HG03520 (cell line): ENCODE data around the gene KCTD19.
"Not testable (repeated sequence)": the region's sequence is repeated elsewhere in the genome, so short reads cannot be mapped to it uniquely, and the experiment has no call there.

Experiments used
- ATAC-seq: cut with Tn5 transposase; IDR thresholded peaks from one replicate; pipeline ENCODE4 v1.9.1; 2021; ENCODE audit warnings: mild to moderate bottlenecking, moderate library complexity; ENCODE audit not compliant: unreplicated experiment

The KCTD19 gene

DNA sequence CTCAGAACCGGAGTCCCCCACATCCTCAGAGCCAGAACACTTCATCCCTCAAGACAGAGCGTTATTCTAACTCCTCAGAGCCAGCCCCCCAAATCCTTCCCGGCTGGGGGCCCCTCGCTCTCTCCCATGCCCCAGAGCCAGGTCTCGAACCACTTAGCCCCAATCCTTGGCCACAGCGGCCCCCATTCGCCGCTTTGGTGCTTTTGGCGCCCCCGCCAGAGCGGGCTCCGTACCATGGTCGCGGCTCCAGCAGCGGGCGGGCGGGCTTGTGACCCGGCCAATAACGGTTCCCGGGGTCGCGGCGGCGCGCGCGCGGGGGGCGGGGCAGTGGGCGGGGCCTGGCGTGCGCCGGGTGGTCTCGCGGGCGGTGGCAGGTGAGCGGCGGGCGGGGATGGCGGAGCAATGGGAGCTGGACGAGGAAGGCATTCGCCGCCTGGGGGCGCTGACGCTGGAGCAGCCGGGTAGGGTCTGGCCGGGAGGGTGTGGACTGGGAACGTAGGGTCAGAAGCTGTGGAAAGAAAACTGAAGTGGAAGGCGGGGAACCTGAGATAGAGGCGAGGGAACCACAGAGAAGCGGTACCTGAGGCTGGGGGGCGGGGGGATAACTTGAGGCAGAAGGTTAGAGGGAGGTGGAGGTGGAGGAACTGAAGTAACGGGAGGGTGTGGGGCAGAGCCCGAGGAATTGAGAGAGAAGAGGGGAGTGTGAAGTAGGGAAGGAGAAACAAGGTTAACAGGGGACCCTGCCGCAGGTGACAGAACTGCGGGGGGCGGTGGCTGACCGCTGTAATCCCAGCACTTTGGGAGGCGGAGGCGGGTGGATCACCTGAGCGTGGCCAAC is at the start of gene KCTD19, which contains the start of gene LRRC36:
TSS of gene KCTD19 (minus strand) at position 270 of the 838 bp plus-strand sequence. CDS start at position 236, 34 bp downstream.
TSS of gene LRRC36 (plus strand) at position 344 of the 838 bp plus-strand sequence. CDS start at position 392, 48 bp downstream.
- no peak for ATAC-seq

DNA sequence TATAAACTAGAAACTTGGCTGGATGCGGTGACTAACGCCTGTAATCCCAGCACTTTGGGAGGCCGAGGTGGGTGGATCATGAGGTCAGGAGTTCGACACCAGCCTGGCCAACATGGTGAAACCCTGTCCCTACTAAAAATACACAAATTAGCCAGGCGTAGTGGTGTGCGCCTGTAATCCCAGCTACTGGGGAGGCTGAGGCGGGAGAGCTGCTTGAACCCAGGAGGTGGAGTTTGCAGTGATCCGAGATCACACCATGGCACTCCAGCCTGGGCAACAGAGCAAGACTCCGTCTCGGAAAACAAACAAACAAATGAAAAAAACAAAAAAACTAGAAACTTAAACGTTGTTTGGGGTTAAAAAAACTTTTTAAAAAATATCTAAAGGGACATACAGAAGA is 49.5 kb upstream of the KCTD19 start:
- not testable (repeated sequence) for ATAC-seq

DNA sequence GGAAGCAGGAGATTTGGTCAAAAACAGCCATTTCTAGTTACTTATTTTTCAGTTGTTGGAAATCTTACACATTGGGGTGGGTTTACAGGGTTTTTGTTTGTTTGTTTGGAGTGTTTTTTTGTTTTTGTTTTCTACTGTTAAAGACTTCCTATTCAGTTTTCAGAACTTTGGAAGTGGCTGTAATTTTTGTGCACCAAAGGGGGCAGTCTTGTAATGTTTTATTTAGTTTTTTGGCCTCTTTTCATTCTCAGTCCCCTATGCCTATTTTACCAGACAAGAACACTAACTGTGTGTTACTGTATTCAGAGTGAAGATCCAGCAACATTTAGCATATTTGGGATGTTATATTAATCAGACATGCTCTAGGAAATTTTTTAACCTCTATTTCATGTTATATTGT is 46.1 kb upstream of the KCTD19 start:
- ATAC-seq: no peak

DNA sequence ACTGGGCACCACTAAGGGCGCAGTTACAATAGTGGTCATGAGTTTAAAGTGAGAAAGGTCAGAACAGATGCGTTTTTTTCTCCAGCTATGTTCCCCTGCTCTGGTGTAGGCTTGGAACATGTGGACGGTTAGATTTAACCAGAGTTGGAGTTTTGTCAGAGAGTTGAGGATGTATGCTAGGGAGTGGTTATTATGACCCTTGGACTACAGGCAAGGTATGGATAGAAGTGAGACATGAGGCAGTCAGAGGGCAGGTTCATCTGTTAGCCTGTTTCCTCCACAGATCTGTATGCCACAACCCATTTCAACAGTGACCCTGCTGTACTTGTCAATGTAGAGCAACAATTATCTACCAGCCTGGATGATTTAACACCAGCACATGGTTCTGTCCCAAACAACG is 44.1 kb upstream of the KCTD19 start:
- no peak for ATAC-seq

DNA sequence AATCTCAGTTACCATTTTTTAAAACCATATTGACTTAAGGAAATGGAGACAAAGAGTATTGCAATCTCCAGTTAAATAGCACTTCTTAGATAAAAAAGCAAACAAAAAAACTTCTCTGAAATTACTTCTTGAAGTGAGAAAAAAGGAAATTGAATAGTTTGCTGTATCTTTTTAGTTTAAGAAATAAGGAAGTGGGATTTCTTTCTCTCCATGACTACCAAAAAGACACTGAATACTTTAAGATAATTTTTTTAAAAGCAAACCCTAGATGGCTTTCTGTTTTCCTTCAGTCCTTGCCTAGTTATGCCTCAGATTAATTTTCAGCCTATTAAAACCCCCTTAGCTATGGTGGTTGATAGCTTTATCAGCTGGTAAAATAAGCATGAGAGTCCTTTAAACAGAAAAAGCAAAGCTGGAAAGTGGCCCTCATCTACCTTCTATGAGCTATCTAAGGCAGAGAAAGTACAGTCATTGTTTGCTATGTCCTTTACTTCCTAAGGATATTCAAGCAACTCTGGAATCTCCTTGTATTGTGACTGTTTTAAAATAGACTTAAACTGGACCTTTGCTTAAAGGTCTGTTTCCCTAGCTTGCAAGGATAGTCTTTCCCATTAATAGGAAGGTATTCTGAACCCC is 38.2 kb upstream of the KCTD19 start:
- no peak for ATAC-seq

DNA sequence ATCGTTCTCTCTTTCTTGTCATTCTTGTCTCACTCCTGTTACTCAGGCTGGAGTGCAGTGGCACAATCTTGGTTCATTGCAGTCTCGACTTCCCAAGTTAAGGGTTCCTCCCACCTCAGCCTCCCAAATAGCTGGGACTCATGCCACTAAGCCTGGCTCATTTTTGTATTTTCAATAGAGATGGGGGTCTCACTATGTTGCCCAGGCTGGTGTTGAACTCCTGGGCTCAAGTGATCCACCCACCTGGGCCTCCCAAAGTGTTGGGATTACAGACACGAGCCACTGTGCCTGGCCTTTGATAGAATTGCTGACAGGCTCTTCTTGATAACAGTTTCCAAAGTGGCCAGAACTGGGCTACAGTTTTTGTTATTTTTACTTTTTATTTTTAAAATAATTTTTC is 34.5 kb upstream of the KCTD19 start:
- no peak for ATAC-seq

DNA sequence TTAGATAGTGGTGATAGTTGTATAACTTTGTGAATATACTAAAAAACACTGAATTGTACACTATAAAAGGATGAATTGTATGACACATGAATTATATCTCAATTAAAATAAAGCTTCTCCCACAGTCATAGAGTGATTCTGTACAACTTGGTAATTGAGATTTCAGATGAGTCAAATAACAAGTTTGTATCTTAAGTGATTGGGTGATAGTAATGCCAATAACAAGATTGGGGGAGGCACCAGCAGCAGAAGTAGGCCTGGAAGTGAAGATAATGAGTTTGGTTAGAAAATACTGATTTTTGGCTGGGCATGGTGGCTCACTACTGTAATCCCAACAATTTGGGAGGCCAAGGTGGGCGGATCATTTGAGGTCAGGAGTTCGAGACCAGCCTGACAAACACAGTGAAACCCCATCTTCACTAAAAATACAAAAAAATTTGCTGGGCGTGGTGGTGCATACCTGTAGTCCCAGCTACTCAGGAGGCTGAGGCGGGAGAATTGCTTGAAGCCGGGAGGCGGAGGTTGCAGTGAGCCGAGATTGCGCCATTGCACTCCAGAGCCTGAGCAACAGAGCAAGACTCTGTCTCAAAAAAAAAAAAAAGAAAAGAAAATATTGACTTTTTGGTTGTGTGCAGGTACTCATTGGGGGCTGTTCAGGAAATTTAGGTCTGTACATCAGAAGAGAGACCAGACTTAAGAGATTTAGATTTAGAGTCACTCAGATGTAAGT is 33.2 kb upstream of the KCTD19 start:
- not testable (repeated sequence) for ATAC-seq

DNA sequence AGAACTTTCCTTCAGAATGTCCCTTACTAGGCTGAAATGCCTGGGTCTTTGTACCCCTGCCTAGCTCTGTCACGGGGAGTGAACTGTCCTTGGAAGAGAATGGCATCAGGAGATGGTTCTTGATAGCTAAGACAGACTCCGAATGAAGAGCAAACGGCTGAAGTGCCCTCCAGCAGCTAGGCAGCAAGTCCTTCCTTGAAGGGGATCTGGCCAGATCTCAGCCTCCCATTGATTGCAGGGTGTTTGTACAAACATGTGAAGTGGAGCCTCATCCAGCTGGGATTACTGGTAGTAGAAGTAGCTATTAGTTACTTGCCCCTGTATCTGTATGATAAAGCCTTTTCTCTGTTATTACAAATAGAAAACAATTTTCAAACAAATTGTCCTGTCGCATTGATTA is 31.0 kb upstream of the KCTD19 start:
- ATAC-seq: no peak

DNA sequence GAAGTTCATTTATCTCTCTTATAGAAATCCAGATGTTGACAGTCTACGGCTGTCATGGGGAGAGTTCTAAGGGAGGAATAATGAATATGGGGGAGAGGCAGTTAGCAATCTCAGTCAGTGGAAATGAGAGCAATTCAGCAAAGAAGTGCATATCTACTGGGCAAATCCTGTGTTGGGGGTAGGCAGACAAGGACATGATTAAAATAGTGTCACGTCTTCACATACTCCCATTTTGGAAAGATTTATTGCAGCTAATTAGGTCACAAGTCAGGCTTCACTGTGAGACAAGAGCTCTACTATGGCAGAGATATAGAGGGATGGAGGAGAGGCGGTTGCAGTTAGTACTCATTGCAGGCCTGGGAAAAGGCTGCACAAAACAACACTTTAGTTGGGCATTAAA is 29.9 kb upstream of the KCTD19 start:
- no peak for ATAC-seq

DNA sequence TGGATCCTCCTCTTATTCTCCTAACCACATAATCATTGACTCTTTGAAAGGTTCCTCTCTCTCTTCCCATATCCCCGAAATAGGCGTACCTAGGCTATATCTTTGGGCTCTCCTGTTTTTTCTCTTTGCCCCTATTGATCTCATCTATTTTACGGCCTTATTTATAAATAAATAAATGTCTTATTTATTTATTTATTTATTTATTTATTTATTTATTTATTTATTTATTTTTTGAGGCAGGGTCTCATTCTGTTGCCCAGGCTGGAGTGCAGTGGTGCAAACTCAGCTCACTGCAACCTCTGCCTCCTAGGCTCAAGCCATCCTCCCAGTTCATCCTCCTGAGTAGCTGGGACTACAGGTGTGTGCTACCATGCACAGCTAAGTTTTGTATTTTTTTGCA is 25.9 kb upstream of the KCTD19 start:
- ATAC-seq: not testable (repeated sequence)

DNA sequence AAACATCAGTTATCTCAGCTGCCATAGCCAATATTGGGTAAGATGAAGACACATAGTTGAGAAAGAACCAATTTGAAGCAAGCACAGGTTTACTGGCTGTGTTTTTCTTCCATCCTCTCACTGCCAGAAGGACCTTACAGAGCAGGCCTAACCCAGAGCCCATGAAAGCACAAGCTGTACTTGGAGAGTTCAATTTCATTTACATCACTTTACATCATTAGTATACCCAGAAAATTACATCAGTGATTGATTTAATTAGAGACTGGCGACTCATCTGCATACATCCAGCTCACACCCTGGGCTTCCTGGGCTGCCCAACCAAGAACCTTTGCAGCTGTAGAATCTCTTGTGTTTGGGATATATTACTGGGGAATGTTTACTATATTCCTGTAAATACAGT is 23.8 kb upstream of the KCTD19 start:
- no peak for ATAC-seq

DNA sequence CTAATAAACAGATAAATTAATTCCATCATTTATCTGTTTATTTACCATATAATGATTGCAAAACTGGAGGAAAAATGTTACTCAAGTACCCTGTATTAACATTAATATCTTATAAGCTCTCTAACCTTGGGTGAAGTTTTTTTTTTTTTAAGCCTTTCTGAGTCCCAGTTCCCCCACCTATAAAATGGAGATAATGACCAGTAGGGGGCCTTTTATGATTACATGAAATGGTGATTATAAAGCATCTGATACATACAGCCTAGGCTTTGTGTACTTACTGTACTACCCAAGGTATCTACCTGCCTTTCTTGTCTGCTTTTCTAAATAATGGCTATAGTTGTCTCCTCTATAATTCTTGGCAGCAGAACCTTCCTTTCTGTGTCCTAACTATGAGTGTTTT is 22.6 kb upstream of the KCTD19 start:
- no peak for ATAC-seq

DNA sequence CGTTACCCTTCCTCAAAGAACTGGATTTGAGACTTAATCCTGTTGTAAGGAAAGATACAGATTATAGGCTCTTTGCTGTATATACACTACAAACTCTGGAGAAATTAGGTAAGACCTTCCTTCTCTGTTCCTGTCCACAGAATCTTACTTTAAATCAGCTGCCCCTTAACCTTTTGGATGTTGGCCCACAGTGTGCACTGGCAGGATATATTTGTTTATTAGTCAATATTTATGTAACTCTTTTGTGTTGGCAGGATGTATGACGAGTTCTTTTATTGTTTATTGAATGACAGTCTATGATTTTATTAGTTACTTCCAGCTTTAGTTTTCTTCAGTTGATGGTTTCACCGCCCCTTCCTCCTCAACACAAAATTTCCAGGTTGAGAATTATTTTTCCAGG is 19.8 kb upstream of the KCTD19 start:
- no peak for ATAC-seq

DNA sequence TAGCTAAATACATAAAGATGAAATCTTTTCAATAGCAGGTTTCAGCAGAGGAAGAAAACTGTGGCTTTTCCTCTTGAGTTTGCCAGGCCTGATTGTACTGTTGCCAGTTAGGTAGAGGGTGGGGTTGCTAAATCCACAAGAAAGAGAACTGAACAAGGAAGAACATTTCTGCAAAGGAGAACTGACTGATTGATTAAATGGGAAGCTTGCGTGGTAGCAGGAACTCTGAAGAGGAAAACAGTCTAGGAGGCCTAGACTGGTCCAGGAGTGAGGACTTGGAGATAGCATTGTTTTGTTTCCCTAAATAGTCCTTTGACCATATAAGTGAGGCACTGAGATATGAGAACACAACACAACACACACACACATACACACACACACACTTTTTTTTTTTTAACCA is 18.9 kb upstream of the KCTD19 start:
- no peak for ATAC-seq

DNA sequence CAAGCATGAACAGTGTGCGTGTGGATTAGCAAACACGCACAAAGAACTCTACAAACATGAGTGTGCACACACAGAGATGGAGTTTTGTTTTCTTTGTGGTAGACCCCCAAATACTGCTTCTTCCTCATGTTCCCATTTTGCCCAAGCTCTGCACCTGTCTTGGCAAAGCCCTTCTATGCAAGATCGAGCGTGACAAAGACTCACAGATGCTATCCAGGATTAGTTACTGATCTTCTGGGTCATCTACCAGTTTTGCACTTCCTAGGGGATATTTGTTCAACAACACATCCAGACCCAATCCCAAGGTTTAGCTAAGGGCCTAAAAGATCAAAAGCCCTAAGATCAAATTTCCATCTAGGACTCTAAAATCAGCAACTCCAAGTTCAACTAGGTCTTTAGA is 16.1 kb upstream of the KCTD19 start:
- no peak for ATAC-seq

DNA sequence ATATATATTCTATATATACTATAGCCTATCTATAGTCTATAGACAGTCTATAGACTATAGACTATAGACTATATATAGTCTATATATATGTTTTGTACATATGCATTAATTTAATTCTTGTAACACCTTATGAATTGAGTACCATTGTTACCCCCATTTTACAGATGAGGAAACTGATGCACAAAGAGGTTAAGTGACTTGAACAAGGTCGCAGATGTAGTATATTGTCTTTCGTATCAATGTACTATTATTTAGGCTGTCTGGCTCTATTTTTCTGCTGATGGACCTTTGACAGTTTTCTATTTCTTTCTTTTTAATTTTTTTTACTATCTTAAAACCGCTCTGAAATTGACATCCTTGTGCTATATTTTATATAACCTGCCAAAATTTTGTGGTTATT is 14.7 kb upstream of the KCTD19 start:
- ATAC-seq: no peak

DNA sequence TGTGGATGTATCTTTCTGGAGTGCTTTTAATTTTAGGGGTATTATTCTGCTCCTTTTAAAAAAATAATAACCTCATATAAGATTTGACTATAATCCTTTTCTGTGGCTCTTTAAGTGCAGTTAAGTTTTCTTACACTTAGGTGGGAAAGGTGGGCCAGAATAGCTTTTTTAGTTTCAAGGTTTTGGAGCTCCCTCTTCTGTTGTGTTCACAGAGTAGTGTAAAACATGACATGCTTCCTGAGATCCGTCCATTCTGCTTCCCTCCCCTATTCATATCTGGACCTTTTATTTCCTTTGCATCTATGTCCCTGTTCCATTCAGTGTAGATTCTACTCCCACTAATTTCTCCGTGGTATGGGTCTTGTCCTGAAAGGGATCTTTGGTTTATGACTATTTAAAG is 12.9 kb upstream of the KCTD19 start:
- ATAC-seq: no peak

DNA sequence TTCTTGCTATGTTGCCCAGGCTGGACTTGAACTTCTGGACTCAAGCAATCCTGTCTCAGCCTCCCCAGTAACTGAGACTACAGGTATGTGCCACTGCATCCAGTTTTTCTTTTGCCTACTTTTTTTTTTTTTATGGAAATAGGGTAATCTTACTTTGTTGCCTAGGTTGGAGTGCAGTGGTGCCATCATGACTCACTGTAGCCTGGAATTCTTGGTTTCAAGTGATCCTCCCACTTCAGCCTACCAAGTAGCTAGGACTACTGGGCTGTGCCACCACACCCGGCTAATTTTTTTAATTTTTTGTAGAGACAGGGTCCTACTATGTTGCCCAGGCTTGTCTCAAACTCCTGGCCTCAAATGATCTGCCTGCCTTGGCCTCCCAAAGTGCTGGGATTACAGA is 10.1 kb upstream of the KCTD19 start:
- no peak for ATAC-seq

DNA sequence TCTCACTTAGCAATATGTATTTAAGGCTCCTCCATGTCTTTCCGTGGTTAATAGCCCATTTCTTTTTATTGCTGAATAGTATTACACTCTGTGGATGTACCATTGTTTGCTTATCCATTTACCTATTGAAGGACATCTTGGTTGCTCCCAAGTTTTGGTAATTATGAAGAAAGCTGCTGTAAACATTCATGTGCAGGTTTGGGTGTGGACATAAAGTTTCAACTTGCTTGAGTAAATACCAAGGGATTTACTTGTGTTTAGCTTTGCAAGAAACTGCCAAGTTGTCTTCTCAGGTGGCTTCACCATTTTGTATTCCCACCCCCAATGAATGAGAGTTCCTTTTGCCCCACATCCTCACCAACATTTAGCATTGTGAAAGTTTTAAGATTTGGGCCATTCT is 9.6 kb upstream of the KCTD19 start:
- ATAC-seq: no peak

DNA sequence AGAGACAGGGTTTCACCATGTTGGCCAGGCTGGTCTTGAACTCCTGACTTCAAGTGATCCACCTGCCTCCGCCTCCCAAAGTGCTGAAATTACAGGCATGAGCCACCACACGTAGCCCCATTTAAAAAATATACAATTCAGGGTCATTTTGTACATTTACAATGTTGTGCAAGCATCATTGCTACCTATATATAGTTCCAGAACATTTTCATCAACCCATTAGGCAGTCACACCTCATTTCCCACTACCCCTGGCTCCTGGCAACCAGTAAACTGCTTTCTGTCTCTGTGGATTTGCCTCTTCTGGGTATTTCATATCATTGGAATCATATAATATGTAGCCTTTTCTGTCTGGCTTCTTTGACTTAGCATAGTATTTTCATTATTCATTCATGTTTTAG is 6.8 kb upstream of the KCTD19 start:
- no peak for ATAC-seq

DNA sequence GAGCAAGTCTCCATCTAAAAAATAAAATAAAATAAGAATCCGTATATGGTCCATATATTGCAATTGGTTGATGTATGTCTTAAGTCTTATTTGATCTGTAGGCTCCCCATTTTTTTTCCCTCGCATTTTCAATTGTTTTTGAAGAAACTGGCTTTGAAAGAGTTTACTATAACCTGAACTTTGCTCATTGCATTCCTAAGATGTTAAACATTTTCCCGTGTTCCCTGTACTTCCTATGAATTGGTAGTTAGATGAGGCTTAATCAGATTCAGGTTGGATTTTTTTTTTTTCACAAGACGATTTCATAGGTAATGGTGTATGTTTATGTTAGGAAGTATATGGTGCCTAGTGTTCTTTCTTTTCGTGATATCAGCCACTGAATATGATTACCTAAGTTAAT is 3.4 kb upstream of the KCTD19 start:
- ATAC-seq: no peak

DNA sequence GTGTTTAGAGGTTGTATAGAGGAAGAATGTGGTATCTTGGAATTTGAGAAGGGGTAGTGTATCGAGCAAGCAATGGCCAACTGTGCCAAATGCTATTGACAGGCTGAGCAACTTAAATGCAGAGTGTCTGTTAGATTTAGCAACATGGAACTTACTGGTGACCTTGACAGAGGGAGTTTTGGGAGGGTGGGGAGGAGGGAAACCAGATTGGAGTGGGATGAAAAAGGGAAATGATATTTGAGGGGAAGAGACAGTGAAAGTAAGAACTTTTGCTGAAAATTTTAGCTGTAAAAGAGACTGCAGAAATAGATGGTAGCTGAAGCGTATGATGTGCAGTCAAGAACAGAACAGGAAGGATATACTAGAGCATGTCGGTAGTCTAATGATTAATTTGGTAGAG is 1.2 kb upstream of the KCTD19 start:
- ATAC-seq: no peak
